NCI-H345 treated with DMSO at 0.1 percent for 48 hours (cell line): ENCODE data around the gene ARHGAP44.
"Not testable (repeated sequence)": the region's sequence is repeated elsewhere in the genome, so short reads cannot be mapped to it uniquely, and the experiment has no call there.

ENCODE experiments used
- DNase-seq: peaks from one replicate; lab custom pipeline; 2025; ENCODE audit not compliant: unreplicated experiment; lab: John Stamatoyannopoulos, UW

Gene ARHGAP44

DNA sequence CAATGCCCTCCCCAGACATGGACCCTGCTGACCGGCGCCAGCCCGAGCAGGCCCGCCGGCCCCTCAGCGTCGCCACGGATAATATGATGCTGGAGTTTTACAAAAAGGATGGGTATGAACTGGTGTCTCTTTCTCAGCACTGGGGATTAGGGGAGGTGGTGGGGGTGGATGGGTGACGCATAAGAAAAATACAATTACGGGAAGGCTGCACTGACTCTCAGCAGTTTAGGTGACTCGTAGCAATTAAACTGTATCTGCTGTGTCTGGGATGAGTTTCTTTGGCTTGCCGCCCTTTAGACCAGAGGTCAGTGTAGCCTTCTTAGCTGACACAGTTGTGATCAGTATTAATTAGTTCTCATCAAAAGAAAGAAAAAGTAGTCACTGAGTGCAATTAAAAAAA is 169.5 kb downstream of the ARHGAP44 start:
- DNase-seq, result no peak

DNA sequence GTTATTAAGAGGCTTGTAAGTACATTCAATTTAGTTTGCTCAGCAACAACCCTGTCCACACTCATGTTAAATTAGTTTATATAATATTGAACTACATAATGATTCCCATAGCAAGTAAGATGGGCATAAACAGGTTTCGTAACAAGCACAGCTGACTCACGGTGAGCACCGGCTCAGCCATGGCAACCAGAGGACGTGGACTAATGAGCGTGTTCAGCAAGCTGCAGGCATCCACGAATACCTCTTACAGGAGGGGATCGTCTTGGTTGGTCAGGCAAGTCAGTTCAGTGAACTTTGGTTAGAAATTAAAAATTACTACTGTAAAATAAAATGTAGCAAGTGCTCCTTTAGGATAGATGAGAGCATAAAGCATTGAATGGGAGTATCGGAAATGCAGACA is 170.1 kb downstream of the ARHGAP44 start:
- no peak for DNase-seq

DNA sequence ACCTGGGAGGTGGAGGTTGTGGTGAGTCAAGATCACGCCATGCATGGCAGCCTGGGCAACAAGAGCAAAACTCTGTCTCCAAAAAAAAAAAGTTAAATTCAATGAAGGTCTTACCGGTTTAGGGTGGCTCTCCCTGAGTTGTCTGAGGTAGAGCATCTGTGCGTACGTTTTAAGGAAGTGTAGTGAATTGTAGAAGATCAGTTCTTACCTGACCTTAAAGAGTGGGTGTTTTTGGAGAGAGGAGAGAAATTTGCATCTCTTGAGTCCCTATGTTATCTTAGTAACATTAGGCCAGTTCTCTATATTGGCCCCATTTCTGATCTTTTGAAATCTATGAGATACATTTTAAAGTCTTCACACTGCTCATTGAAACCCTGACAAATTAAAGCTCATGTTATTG is 172.4 kb downstream of the ARHGAP44 start:
- no peak for DNase-seq

DNA sequence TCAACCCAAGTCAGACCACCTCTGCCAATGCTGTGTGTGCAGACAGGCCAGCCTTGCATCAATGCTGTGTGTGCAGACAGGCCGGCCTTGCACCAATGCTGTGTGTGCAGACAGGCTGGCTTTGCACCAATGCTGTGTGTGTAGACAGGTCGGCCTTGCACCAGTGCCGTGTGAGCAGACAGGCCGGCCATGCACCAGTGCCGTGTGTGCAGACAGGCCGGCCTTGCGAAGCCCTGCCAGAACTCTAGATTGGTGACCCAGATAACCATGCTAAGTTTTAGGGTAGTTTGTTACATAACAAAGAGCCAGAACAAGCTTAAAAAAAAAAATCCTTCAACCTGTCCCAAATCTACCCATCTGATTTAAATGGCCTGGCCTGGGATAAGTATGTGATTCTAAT is 174.2 kb downstream of the ARHGAP44 start:
- DNase-seq, result no peak

DNA sequence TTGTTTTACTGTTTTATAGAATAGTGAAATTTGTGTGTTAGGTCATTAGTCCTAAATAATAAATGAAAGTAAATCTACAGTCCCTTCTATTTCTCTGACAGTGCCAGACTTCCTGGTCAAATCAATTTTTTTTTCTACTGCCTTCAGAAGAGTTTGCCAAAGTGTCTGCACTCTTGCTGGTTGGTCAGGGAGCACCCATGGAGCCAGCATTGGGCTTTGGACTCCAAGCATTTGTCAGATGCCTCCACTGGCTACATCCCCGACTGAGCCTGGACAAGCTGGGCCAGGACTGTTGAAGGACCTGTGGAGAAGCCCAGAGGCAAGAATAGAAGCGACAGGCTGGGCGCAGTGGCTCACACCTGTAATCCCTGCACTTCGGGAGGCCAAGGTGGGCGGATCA is 174.9 kb downstream of the ARHGAP44 start:
- no peak for DNase-seq

DNA sequence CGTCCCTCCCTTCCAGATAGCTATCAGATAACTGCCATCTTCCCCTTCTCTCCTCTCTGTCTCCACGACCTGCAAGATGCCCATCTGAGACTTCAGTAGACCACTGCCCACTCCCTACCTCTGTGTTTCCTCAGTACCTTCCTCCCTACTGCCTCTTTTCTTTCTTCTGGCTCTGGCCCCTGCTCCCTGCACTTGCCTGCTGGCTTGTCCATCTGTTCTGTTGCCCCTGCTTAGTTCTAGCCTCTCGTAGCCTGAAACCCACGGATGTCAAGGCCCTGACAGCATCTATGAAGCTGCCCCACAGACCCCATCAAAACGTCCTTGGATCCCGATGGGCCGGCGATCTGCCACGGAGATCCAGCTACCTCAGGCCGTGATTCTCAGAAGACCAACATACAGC is 175.5 kb downstream of the ARHGAP44 start:
- DNase-seq, result no peak

DNA sequence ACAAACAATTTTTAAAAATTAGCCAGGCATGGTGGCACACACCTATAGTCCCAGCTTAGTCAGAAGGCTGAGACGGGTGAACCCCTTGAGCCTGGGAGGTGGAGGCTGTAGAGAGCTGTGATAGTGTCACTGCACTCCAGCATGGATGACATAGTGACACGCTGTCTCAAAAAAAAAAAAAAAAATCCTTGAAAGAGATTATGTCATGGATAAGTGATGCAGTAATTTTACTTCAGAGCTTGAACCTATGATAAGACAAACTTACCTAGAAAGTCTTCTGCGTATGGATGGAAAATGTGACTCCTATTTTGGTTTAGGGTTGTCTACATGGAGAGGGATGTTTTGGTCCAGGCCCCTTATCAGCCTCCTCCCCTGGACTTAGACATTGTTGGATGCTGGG is 176.7 kb downstream of the ARHGAP44 start:
- DNase-seq, result no peak

DNA sequence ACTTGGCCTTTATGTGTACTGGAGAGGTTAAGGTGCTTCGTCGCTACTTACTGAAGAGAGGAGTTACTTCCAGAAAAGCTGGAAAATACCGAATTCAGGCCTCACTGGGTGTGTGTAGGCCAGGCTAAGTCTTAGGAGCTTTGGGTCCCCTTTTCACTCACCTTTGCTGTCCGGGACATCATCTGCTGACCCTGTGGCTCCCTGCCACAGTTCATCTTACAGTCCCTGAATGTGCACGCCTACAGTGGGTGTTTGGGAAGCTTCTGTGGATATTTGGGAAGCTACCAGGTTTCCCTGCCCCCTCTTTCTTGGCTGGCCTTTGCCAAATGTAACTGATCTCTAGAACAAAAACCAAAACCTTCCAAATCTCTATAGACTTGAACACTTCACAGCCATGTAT is 177.1 kb downstream of the ARHGAP44 start:
- no peak for DNase-seq

DNA sequence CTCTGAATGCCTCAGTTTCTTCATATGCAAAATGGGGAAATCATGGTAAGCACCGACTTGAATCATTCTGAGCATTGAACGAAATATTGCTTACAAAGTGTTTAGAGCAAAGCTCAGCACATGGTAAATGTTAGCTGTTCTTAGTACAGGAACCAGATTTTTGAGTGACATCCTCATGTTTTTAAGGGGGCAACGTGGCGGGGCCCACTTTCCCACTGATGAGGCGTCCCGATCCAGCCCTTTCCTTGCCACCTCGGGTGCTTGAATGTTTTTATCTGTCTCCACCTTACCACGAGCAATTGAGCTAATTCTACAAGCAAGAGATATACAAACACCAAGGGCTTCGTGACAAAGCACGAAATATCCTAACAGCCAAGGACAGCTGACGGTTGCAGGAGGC is 178.7 kb downstream of the ARHGAP44 start:
- no peak for DNase-seq

DNA sequence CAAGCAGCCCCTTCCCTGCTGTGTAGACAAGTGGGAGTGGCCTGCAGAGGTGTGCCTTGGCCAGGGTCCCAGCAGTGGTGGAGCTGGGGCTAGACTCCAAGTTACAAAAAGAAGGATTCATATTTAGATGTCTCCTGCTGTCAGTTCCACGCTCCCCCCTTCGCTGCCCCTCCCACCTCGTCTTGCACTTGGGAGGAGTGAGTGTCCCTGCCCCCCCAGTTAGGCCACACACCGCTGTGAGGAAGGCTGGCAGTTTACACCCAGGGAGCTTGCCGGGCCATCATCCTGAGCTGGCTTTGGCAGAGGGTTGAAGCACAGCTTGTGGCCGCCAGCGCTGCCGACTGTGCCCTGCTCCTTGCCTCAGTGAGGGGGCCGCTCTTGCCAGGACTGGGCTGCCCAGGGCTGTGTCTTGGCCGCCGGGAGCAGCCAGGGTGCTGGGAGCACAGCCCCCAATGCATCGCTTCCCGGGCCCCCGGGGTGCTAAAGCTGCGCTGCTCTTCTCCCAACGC is 184.3 kb downstream of the ARHGAP44 start:
- DNase-seq, result no peak

DNA sequence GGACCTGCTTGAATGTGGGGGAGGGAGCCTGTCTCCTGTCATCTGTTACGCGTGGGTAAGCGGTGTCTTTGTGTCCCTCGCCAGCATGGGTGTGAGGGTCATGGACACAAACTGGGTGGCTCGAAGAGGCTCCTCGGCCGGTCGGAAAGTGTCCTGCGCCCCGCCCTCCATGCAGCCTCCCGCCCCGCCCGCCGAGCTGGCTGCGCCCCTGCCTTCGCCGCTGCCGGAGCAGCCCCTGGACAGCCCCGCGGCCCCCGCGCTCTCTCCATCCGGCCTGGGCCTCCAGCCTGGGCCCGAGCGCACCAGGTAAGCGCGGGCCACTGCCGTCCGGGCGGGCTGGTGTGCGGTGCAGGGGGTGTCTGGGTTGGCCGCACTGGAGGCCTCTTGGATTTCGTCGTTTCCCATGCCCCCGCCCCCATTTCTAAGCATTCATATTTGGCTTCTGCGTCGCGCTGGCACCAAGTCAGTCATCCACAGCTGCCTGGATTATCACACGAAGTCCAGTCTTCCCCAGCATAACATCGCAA is 184.8 kb downstream of the ARHGAP44 start:
- DNase-seq, result no peak

DNA sequence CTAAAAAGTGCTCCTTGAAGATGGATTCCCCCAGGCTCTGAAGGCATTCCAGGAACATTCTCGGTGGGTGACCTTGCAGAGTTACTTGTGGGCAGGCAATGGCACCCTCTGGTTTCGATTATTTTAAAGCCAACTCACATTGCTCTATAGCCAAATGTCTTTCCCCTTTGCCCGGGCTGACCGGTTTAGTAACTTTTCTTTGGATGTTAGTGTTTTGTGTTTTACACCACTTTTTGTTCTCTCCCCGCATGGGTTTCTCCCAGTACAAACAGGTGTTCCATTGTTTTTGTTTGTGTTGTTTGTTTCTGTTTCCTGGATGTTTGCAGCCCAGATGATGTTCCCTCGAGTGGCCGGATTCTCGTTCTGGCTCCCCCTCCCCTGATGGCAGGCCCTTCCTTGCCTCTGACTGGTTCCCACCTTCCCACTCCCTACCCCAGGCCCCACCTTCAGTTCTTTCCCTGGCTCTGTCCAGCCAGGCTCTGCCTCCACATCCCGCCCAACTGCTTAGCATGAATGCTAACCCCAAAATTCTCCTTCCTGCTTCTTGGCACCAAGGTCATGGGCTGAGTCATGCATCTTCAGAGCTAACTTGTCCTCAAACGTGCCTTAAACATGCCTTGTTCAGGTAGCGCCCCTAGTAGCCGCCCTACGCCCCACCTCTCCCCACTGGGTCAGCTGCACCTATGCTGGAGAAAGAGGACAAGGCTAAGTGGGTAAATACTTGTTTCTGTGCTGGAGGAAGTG is 187.9 kb downstream of the ARHGAP44 start:
- DNase-seq, result no peak

DNA sequence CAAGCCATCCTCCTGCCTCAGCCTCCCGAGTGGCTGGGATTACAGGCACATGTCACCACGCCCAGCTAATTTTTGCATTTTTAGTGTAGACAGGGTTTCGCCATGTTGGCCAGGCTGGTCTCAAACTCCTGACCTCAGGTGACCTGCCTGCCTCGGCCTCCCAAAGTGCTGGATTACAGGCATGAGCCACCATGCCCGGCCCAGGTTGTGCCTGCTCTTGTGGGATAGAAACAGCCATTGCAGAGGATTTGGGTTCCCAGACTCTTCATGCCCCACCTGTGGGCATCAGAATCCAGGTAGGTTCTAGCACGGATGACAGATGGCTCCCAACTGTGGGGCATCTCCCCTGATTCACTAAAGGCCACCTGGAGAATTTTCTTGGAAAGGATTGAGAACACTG is 189.5 kb downstream of the ARHGAP44 start:
- not testable (repeated sequence) for DNase-seq

DNA sequence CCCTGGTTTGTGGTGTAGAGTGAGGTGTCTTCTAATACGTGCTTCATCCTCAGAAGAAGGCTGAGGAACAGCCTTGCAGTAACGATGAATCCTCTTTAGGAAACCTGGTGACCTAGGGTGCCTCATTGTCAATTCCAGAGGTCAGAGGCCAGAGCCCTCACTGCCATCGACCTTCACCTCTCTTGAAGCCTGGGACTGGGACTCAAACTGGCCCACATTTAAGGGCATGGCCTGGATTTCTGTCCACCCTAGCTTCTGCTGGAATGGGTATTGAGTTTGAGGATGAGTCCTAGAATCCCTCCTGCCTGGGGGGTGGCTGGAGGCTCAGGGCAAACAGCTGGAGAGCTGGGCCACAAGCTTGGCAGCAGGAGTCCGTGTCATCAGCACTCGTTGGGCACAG is 189.9 kb downstream of the ARHGAP44 start:
- DNase-seq, result no peak

DNA sequence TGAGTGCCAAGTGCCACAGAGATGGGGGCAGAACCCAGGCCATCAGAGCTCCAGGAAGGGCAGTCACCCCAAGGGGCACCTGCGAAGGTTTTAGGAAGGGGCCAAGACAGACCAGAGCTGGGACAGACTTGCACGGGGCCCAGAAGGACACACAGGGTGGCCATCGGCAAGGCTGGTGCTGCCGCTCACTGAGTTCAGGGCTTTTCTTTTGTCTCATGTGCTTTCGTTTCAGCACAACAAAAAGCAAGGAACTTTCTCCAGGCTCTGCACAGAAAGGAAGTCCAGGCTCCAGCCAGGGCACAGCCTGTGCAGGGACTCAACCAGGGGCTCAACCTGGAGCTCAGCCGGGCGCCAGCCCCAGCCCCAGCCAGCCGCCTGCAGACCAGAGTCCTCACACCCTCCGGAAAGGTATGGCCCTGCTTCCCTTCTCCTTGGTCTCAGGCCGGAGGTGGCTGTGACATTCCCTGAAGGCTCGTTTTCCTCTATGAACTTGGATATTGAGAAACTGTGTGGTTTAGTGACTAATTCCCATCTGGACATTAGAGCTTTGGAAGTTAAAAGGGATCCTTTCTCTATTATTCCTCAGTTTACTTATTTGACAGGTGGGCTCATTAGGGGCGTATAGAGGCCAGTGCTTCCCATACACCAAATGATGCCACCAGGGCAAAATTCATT is 190.7 kb downstream of the ARHGAP44 start:
- DNase-seq, result no peak

DNA sequence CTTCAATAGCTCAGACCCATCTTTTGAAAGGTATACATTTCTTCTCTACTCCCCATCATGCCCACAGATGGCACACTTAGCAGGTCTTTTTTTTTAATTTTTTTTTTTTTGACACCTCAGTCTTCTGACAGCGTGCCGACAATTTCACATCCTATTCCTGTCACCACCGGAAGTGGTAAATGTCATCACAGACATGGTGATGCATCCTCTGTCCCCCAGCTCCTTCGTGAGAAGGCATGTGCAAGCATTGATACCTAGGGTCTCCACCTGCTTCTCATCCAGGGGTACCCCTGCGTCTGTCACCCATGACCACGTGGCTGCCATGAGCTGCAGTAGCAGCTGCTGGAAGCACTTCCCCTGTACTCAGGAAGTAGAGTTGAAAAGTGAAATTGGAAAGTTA is 192.9 kb downstream of the ARHGAP44 start:
- DNase-seq, result no peak

DNA sequence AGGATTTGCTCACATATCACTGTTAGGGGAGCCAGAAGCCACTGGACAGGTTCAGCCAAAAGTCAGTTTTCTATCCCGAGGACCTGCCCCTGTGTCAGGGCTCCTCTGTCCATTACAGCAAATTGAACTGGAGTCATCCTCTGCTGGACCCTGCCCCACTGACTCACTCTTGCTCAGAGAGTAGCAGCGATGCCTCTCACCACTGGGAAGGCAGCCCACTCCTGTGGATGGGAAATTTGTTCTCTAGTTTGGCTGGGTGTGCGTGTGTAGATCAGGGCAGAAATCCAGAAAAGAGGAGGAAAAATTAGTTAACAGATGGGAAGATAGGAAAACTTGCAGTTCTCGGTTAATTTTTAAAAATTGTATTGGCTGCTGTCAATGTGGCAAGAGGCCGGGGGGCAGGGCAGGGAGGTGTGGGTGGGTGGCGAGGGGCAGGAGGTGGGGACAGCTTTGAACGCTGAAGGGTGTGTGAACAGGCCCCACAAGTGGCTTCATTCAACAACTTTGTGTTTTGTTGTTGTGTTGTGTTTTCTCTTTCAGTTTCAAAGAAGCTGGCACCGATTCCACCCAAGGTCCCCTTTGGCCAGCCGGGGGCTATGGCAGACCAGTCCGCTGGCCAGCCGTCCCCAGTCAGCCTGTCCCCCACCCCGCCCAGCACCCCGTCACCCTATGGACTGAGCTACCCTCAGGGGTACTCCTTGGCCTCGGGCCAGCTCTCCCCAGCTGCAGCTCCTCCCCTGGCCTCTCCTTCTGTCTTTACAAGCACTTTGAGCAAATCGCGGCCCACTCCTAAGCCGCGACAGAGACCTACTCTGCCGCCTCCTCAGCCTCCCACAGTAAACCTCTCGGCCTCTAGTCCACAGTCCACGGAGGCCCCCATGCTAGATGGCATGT is 194.9 kb downstream of the ARHGAP44 start:
- no peak for DNase-seq

DNA sequence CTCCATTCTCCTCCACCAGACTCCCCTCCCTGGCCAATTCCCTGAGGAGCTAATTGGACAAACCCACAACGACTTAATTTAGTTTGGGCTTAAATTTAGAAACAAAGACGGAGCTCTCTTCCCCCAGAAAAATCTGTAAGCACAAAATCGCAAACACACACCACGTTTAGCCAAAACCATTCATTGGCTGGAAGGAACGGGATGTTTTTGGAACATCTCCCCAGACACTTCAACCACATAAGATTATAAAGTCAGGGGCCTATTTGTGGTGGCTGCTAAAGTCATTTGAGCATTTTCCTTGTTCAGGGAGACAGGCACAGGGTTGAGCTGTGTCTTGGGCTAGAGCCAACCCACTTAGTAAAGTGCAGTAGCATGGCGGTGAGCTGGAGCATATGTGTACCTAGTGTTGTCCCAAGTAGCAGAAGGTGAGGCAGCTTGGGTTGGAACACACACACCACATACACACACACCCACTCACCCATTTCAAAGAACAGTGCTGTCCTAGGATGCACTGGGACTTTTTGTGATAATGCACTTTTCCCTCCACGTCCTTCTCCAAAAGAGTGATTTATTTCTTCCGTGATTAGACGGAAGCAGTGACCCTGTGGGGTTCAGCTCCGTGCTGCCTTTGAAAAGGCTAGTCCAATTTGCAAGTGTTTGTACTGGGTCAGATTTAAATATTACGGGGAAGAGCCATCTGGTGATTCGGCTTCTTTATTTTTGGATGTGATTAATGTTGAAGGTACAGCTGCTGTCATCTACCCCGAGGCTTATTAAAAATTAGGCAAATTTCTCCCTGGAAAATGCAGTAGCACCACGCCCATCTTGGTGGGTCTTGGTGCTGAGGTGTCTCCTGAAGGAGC is 196.4 kb downstream of the ARHGAP44 start:
- no peak for DNase-seq

DNA sequence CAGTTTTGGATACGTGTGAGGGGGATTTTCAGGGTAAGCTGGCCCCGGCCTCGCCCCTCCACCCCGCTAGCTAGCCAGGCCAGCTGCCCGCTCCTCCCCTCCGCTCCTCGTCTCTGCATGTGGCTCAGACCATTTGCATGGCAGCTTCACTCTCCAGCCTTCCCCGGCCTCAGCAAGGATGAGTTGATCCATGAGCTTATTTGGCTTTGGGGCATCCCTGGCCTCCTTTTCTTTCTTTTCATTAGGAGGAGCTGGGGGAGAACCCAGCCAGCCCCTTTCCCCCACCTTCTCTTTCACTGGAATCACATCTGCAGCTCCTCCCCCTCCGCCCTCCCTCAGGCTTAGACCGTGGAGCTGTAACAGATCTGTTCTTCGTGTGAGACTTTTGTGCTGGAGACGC is 197.8 kb downstream of the ARHGAP44 start:
- DNase-seq, result no peak

DNA sequence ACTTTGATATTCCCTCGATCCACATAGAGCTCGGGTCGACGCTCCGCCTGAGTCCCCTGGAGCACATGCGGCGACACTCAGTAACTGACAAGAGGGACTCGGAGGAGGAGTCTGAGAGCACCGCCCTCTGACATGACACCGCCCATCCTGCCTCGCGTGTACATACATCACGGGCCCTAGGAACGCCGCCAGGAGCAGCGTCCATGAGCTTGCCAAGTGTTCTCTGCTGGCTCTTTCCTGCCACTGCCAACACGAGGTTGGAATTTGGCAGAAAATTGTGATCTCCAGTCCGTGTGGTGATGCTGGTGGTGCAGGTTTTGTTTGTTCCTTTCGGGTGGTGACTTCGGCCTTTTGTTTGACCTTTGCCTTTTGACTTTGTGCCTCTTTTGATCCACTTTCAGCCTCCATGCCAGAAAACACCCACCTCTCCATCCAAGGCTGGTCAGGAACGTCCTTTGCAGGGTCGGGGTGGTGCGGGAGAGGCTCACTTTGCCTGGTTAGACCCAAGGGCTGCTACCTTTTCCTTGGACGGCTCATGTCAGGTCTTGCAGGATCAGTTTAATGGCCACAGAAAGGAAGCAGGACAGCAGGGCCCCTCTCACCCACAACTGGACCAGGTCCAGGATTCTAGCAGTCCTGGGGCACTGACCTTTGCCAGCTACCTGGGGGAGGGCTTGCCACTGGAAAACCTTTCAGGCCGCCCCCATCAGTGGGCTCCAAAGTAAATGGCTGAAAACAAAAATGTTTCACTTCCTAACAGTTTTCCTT is 200.9 kb downstream of the ARHGAP44 start:
- DNase-seq, result no peak
